K562 (cell line): ENCODE measurements around the gene DNAJB7. TPM values are rescaled to one million over a fixed set of nuclear protein-coding genes. Genes with fewer than 3 reads are reported as not detected.

ENCODE experiments used
- AFF1 ChIP-seq, 2 experiments: fragments of 450-650 bp; IDR thresholded peaks; 2 replicates each; pipeline ENCODE4 v1.6.1; 2018; ENCODE audit warnings: mild to moderate bottlenecking in 2 of 2, low read depth in 1 of 2; ENCODE audit not compliant: partially characterized antibody in 2 of 2
- BCLAF1 ChIP-seq, 2 experiments: fragments of 450-650 bp in 1 of 2; IDR thresholded peaks; 2 replicates each; pipeline ENCODE4 v1.6.1; 2011 to 2017; ENCODE audit warnings: low read depth in 2 of 2, antibody characterized with exemption in 1 of 2, borderline replicate concordance in 1 of 2, low read length in 1 of 2, mild to moderate bottlenecking in 1 of 2, mixed read lengths in 1 of 2; ENCODE audit not compliant: control insufficient read depth in 1 of 2
- CEBPZ ChIP-seq: fragments of 150-350 bp; IDR thresholded peaks from 2 replicates; pipeline ENCODE4 v1.6.1; 2014; ENCODE audit warnings: low read depth, mild to moderate bottlenecking, low read length, borderline replicate concordance
- CHD1 ChIP-seq: fragments of 200-600 bp; sonication (generic); IDR thresholded peaks from one replicate; pipeline ENCODE4 v1.6.1; 2012; ENCODE audit warnings: mild to moderate bottlenecking, moderate library complexity, low read length, inconsistent platforms
- FOSL1 ChIP-seq: fragments of 200-800 bp; sonication (Bioruptor generic); conservative IDR thresholded peaks from 2 replicates; pipeline ENCODE4 v1.6.1; 2016; ENCODE audit warnings: missing genetic modification characterization, missing compliant biosample characterization
- HNRNPUL1 ChIP-seq: fragments of 200-400 bp; formaldehyde crosslinking; IDR thresholded peaks from 2 replicates; pipeline ENCODE4 v1.6.1; 2017; ENCODE audit warnings: low read length
- IFI16 ChIP-seq: fragments of 250-450 bp; sonication (Bioruptor Pico); IDR thresholded peaks from 2 replicates; pipeline ENCODE4 v2.1.2; 2022; ENCODE audit warnings: mild to moderate bottlenecking, inconsistent platforms
- KLF1 ChIP-seq: fragments of 450-650 bp; IDR thresholded peaks from 2 replicates; pipeline ENCODE4 v1.6.1; 2016; ENCODE audit warnings: missing genetic modification characterization, missing compliant biosample characterization
- NFIX ChIP-seq: fragments of 250-450 bp; sonication (Bioruptor Pico); IDR thresholded peaks from 2 replicates; pipeline ENCODE4 v1.4.0; 2020; ENCODE audit warnings: low read depth, mild to moderate bottlenecking, moderate library complexity
- PCBP1 ChIP-seq: fragments of 200-400 bp; formaldehyde crosslinking; IDR thresholded peaks from 2 replicates; pipeline ENCODE4 v1.6.1; 2018; ENCODE audit warnings: mild to moderate bottlenecking, low read depth, low read length; ENCODE audit not compliant: poor library complexity, severe bottlenecking
- SMARCB1 ChIP-seq: IDR thresholded peaks from 2 replicates; pipeline ENCODE4 v1.6.1; 2011; ENCODE audit warnings: improper control_type of control experiment, low read depth; ENCODE audit not compliant: insufficient read length
- ZBTB5 ChIP-seq: fragments of 450-650 bp; IDR thresholded peaks from 2 replicates; pipeline ENCODE4 v1.6.1; 2017; ENCODE audit warnings: antibody characterized with exemption
- ZNF143 ChIP-seq: sonication (generic); formaldehyde crosslinking; IDR thresholded peaks from 2 replicates; pipeline ENCODE4 v1.9.0; 2022; ENCODE audit warnings: mild to moderate bottlenecking, missing genetic modification reagents
- polyA plus RNA-seq, 8 experiments: library from polyadenylated mRNA; depleted of rRNA in 4 of 8; stranded (reverse) in 5 of 8; unstranded in 3 of 8; fragments of >200 nt; fragmentation: Nextera tagmentation in 2 of 8; fragmentation: Illumina TruSeq in 1 of 8; extraction: Ambion mirVana in 2 of 8; extraction: Trizol in 1 of 8; gene quantifications; 2 replicates each; pipeline versions ENCODE4 v1.2.1 to v1.2.3, GENCODE V29; 2011 to 2014; ENCODE audit warnings: inconsistent platforms in 1 of 8, missing spikeins in 1 of 8
- total RNA-seq, 7 experiments: library from RNA; depleted of rRNA in 6 of 7; stranded (reverse); fragments of >200 nt in 6 of 7; fragmentation: Illumina TruSeq in 2 of 7; extraction: Trizol in 2 of 7; gene quantifications; 2 replicates each; pipeline versions ENCODE4 v1.2.1 to v1.2.3, GENCODE V29; 2011 to 2021; ENCODE audit warnings: low replicate concordance in 1 of 7

DNAJB7 gene
- total and polyA plus RNA-seq, 9 of the 15 experiments (the other 6 are each of a cell fraction or from before 2014, with no cell fraction given) = 0.13 to 0.21 TPM; not detected in 7

- TF ChIP-seq ZBTB5 (no peak), KLF1 (tag) (peak; percentile 67; the same call in 1 of the 2 replicates), BCLAF1 (IDR thresholded peaks at IDR 0.05; ENCODE audit: borderline replicate concordance in 1 of 2, control insufficient read depth in 1 of 2, low read depth in 2 of 2, low read length in 1 of 2) (no peak), FOSL1 (tag) (peak; percentile 42), CEBPZ (no peak), NFIX (no peak), ZNF143 (CRISPR knock-in tag) (no peak), CHD1 (no peak), HNRNPUL1 (no peak), PCBP1 (no peak), SMARCB1 (no peak), IFI16 (CRISPR knock-in tag) (no peak), AFF1 (IDR thresholded peaks at IDR 0.05; ENCODE audit: low read depth in 1 of 2, partially characterized antibody in 2 of 2) (no peak)
Measured at GRCh38 chr22:40856513-40857308, 5.2 kb downstream of the DNAJB7 start, which contains the start of the genes ST13 and XPNPEP3 (continued).
